ENCODE measurements around the gene ACADVL.

ACADVL gene

GRCh38 chr17:7217113-7217987 lies 2.4 kb upstream of the ACADVL start:
- DNase-seq: peak; percentile 42

GRCh38 chr17:7218166-7218565 lies 1.6 kb upstream of the ACADVL start:
- DNase-seq: no peak

- DNase-seq: no peak
These were observed 980 bp upstream of the ACADVL start for GRCh38 chr17:7218758-7219157.

GRCh38 chr17:7219229-7219811 lies 418 bp upstream of the ACADVL start:
- DNase-seq: no peak

- DNase-seq: no peak
These were observed 997 bp downstream of the ACADVL start for GRCh38 chr17:7220593-7221277.

GRCh38 chr17:7221278-7222092 lies 1.7 kb downstream of the ACADVL start:
- no peak for DNase-seq

GRCh38 chr17:7222093-7222971 lies 2.6 kb downstream of the ACADVL start:
- no peak for DNase-seq

- DNase-seq: no peak
These were observed 3.2 kb downstream of the ACADVL start for GRCh38 chr17:7222972-7223292.

GRCh38 chr17:7223375-7223774 lies 3.6 kb downstream of the ACADVL start:
- no peak for DNase-seq

GRCh38 chr17:7224110-7224509 lies 4.4 kb downstream of the ACADVL start:
- DNase-seq: no peak

- DNase-seq: no peak
These were observed 4.9 kb downstream of the ACADVL start for GRCh38 chr17:7224661-7225111.

GRCh38 chr17:7225711-7226331 lies 6.1 kb downstream of the ACADVL start:
- DNase-seq: no peak

GRCh38 chr17:7226721-7227710 lies 7.3 kb downstream of the ACADVL start:
- DNase-seq: no peak

- no peak for DNase-seq
These were observed 9.2 kb downstream of the ACADVL start for GRCh38 chr17:7228920-7229319.

GRCh38 chr17:7229504-7229903 lies 9.8 kb downstream of the ACADVL start:
- no peak for DNase-seq

- DNase-seq: no peak
These were observed 12.4 kb downstream of the ACADVL start for GRCh38 chr17:7232114-7232513.

GRCh38 chr17:7233701-7234082 lies 14.0 kb downstream of the ACADVL start:
- no peak for DNase-seq

- DNase-seq: peak; percentile 61
These were observed 14.6 kb downstream of the ACADVL start, which contains the start of gene DVL2 for GRCh38 chr17:7234083-7234951. DVL2 (minus strand) TSS chr17:7234517; CDS start chr17:7234262, 255 bp downstream.
